Right lobe of liver (tissue), 4 donors: ENCODE measurements around the gene MET.

ENCODE experiments used
- CTCF ChIP-seq, 4 donors: fragments of 200-600 bp in 3 of 4; fragments of 450-650 bp in 1 of 4; IDR thresholded peaks; one replicate each; pipeline versions ENCODE4 v1.5.1 to v1.8.0; 2016 to 2022; ENCODE audit warnings: antibody characterized with exemption in 4 of 4, mild to moderate bottlenecking in 2 of 4
- POLR2A ChIP-seq: fragments of 450-650 bp; IDR thresholded peaks from one replicate; pipeline ENCODE4 v1.6.1; 2017; ENCODE audit warnings: antibody characterized with exemption, mild to moderate bottlenecking
- donor health status: DM: no; HTN: no; CAD: no.
- donor health status: DM: no; HTN: no; CAD: no.
- donor health status: DM: no; HTN: yes; CAD: no.

DNA sequence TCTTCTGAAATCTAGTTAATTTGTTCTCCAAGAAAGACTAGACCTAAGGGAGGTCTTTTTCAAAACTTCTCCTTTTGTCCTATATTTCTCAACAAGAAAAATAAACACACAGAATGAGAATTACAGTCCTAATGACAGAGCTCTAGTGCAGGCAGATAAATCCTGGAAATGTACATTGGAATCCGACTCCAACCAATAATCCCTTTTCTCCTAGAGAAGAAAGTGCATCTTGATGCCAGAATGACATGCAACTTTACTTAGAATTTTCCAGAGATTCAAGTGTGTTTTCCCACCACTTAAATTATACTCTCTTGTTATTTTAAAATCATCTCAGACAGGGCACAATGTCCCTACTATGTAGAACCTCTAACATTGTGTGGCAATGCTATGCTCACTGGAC lies 68.2 kb downstream of the MET start:
- TF ChIP-seq POLR2A = no peak
- no peak for TF ChIP-seq CTCF (IDR thresholded peaks at IDR 0.05)
